HepG2 (cell line): ENCODE measurements around the gene ARMH1. TPM values are rescaled to one million over a fixed set of nuclear protein-coding genes. Genes with fewer than 3 reads are reported as not detected.

Experiments used
- ARID5B ChIP-seq: IDR thresholded peaks from 2 replicates; pipeline ENCODE4 v1.4.0; 2020; ENCODE audit warnings: mild to moderate bottlenecking, missing genetic modification reagents
- GRHL1 ChIP-seq: sonication (generic); formaldehyde crosslinking; conservative IDR thresholded peaks from 2 replicates; pipeline ENCODE4 v1.8.0; 2022; ENCODE audit warnings: missing genetic modification reagents
- HNRNPK ChIP-seq: fragments of 200-400 bp; formaldehyde crosslinking; IDR thresholded peaks from 2 replicates; pipeline ENCODE4 v1.6.1; 2018; ENCODE audit warnings: low read length, low read depth, moderate library complexity, mild to moderate bottlenecking; ENCODE audit not compliant: poor library complexity, severe bottlenecking
- MTF1 ChIP-seq: sonication (generic); formaldehyde crosslinking; IDR thresholded peaks from 2 replicates; pipeline ENCODE4 v1.5.0; 2020; ENCODE audit warnings: missing genetic modification reagents
- NFE2 ChIP-seq: sonication (generic); formaldehyde crosslinking; IDR thresholded peaks from 2 replicates; pipeline ENCODE4 v1.4.0; 2020; ENCODE audit warnings: missing genetic modification reagents
- PHB2 ChIP-seq: fragments of 450-650 bp; IDR thresholded peaks from 2 replicates; pipeline ENCODE4 v1.6.1; 2018; ENCODE audit not compliant: partially characterized antibody
- RFXANK ChIP-seq: IDR thresholded peaks from 2 replicates; pipeline ENCODE4 v1.6.1; 2016
- SMARCC2 ChIP-seq: fragments of 450-650 bp; IDR thresholded peaks from 2 replicates; pipeline ENCODE4 v1.6.1; 2017; ENCODE audit warnings: antibody characterized with exemption, mild to moderate bottlenecking
- SNAPC5 ChIP-seq: sonication (generic); formaldehyde crosslinking; IDR thresholded peaks from 2 replicates; pipeline ENCODE4 v1.8.1; 2023; ENCODE audit warnings: mild to moderate bottlenecking, missing genetic modification reagents, borderline replicate concordance
- YEATS2 ChIP-seq: sonication (generic); formaldehyde crosslinking; IDR thresholded peaks from 2 replicates; pipeline ENCODE4 v1.4.0; 2020; ENCODE audit warnings: missing genetic modification reagents, borderline replicate concordance
- ZBTB43 ChIP-seq: sonication (generic); formaldehyde crosslinking; conservative IDR thresholded peaks from 2 replicates; pipeline ENCODE4 v1.4.0; 2020; ENCODE audit warnings: missing genetic modification reagents
- ZIK1 ChIP-seq: sonication (generic); formaldehyde crosslinking; IDR thresholded peaks from 2 replicates; pipeline ENCODE4 v1.5.0; 2020; ENCODE audit warnings: mild to moderate bottlenecking, low read depth, missing genetic modification reagents, borderline replicate concordance
- ZKSCAN8 ChIP-seq: IDR thresholded peaks from 2 replicates; pipeline ENCODE4 v1.6.1; 2016; ENCODE audit warnings: borderline replicate concordance, missing genetic modification reagents, missing compliant biosample characterization
- ZNF180 ChIP-seq: sonication (generic); formaldehyde crosslinking; IDR thresholded peaks from 2 replicates; pipeline ENCODE4 v1.4.0; 2020; ENCODE audit warnings: low read depth, missing genetic modification reagents, borderline replicate concordance
- ZNF260 ChIP-seq: sonication (generic); formaldehyde crosslinking; IDR thresholded peaks from 2 replicates; pipeline ENCODE4 v1.4.0; 2020; ENCODE audit warnings: missing genetic modification reagents, low read depth, mild to moderate bottlenecking, borderline replicate concordance
- ZNF296 ChIP-seq: sonication (generic); formaldehyde crosslinking; conservative IDR thresholded peaks from 2 replicates; pipeline ENCODE4 v1.5.0; 2020; ENCODE audit warnings: mild to moderate bottlenecking, missing genetic modification reagents
- ZNF687 ChIP-seq: sonication (generic); formaldehyde crosslinking; IDR thresholded peaks from 2 replicates; pipeline ENCODE4 v1.5.1; 2020; ENCODE audit warnings: mild to moderate bottlenecking, missing genetic modification reagents, moderate library complexity
- polyA plus RNA-seq, 8 experiments: library from polyadenylated mRNA; depleted of rRNA in 3 of 8; stranded (reverse) in 7 of 8; unstranded in 1 of 8; fragments of >200 nt; fragmentation: Illumina TruSeq in 4 of 8; extraction: Trizol in 4 of 8; gene quantifications; 2 replicates each; pipeline versions ENCODE4 v1.2.1 to v1.2.3, GENCODE V29; 2011 to 2016; ENCODE audit warnings: low read depth in 4 of 8, missing spikeins in 1 of 8, mixed read lengths in 1 of 8; ENCODE audit not compliant: insufficient read depth in 1 of 8
- total RNA-seq, 5 experiments: library from RNA; depleted of rRNA; stranded (reverse); fragments of >200 nt; fragmentation: Illumina TruSeq; extraction: Trizol; gene quantifications; 2 replicates each; pipeline ENCODE4 v1.2.3, GENCODE V29; 2016; ENCODE audit warnings: low read depth in 1 of 5

The ARMH1 gene
- total and polyA plus RNA-seq, 2 of the 13 experiments (the other 11 are each of a cell fraction or from before 2014, with no cell fraction given): 0.69 TPM; not detected in 1

GRCh38 chr1:44681905-44682882 is 7.7 kb downstream of the ARMH1 start (continued):
- TF ChIP-seq ZNF687 (no peak; the same call in 1 of the 2 replicates), MTF1 (CRISPR knock-in tag) (no peak), ZKSCAN8 (CRISPR knock-in tag) (peak; percentile 76; the same call in 1 of the 2 replicates), PHB2 (no peak), ZNF180 (CRISPR knock-in tag) (no peak), ZNF260 (CRISPR knock-in tag) (no peak), ARID5B (CRISPR knock-in tag) (peak; percentile 95), YEATS2 (CRISPR knock-in tag) (peak; percentile 38; the same call in 1 of the 2 replicates), SNAPC5 (CRISPR knock-in tag) (no peak), ZIK1 (no peak), RFXANK (no peak), NFE2 (CRISPR knock-in tag) (no peak), GRHL1 (CRISPR knock-in tag) (no peak), SMARCC2 (no peak), ZNF296 (no peak), HNRNPK (no peak), ZBTB43 (CRISPR knock-in tag) (0 out of 2 replicates have a peak, but pooled peaks have one; percentile 32)
